ENCODE data around the gene CCDC97.
A peak's percentile ranks its signal among the peaks of the same experiment; 100 is the strongest.

CCDC97 gene

GRCh38 chr19:41310033-41310831 lies at the start of gene CCDC97 (continued):
- TF ChIP-seq, protein P1, sequence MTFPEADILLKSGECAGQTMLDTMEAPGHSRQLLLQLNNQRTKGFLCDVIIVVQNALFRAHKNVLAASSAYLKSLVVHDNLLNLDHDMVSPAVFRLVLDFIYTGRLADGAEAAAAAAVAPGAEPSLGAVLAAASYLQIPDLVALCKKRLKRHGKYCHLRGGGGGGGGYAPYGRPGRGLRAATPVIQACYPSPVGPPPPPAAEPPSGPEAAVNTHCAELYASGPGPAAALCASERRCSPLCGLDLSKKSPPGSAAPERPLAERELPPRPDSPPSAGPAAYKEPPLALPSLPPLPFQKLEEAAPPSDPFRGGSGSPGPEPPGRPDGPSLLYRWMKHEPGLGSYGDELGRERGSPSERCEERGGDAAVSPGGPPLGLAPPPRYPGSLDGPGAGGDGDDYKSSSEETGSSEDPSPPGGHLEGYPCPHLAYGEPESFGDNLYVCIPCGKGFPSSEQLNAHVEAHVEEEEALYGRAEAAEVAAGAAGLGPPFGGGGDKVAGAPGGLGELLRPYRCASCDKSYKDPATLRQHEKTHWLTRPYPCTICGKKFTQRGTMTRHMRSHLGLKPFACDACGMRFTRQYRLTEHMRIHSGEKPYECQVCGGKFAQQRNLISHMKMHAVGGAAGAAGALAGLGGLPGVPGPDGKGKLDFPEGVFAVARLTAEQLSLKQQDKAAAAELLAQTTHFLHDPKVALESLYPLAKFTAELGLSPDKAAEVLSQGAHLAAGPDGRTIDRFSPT (tag by site-specific recombination; IDR thresholded peaks at IDR 0.05) = peak; percentile 51; the same call in 1 of the 2 replicates
- TF ChIP-seq HOXD13 (CRISPR knock-in tag; IDR thresholded peaks at IDR 0.05; ENCODE audit: borderline replicate concordance) = peak; percentile 13; the same call in 1 of the 2 replicates
- no peak for TF ChIP-seq ZNF658 (tag by site-specific recombination; IDR thresholded peaks at IDR 0.05)
- peak; percentile 72 for TF ChIP-seq WT1 (tag by site-specific recombination; IDR thresholded peaks at IDR 0.05)
- no peak for TF ChIP-seq ZNF621 (tag by site-specific recombination; IDR thresholded peaks at IDR 0.05)
- TF ChIP-seq ZNF791 (tag by site-specific recombination; IDR thresholded peaks at IDR 0.05) = peak; percentile 68; the same call in 1 of the 2 replicates
- no peak for TF ChIP-seq ZNF560 (tag by site-specific recombination; IDR thresholded peaks at IDR 0.05; ENCODE audit: borderline replicate concordance)
- no peak for TF ChIP-seq ZNF571 (tag by site-specific recombination; IDR thresholded peaks at IDR 0.05)
- TF ChIP-seq ZNF555 (tag by site-specific recombination; conservative IDR thresholded peaks at IDR 0.05) = no peak
- TF ChIP-seq ZNF394 (tag by site-specific recombination; IDR thresholded peaks at IDR 0.05; ENCODE audit: borderline replicate concordance) = peak; percentile 91
- TF ChIP-seq ZNF19 (tag by site-specific recombination; IDR thresholded peaks at IDR 0.05; ENCODE audit: low read depth) = no peak
- TF ChIP-seq SCRT2 (tag by site-specific recombination; IDR thresholded peaks at IDR 0.05) = peak; percentile 72
- TF ChIP-seq MEIS1 (CRISPR knock-in tag; IDR thresholded peaks at IDR 0.05; ENCODE audit: borderline replicate concordance) = no peak
- TF ChIP-seq ZNF114 (tag by site-specific recombination; IDR thresholded peaks at IDR 0.05) = no peak
- TF ChIP-seq, protein P2, sequence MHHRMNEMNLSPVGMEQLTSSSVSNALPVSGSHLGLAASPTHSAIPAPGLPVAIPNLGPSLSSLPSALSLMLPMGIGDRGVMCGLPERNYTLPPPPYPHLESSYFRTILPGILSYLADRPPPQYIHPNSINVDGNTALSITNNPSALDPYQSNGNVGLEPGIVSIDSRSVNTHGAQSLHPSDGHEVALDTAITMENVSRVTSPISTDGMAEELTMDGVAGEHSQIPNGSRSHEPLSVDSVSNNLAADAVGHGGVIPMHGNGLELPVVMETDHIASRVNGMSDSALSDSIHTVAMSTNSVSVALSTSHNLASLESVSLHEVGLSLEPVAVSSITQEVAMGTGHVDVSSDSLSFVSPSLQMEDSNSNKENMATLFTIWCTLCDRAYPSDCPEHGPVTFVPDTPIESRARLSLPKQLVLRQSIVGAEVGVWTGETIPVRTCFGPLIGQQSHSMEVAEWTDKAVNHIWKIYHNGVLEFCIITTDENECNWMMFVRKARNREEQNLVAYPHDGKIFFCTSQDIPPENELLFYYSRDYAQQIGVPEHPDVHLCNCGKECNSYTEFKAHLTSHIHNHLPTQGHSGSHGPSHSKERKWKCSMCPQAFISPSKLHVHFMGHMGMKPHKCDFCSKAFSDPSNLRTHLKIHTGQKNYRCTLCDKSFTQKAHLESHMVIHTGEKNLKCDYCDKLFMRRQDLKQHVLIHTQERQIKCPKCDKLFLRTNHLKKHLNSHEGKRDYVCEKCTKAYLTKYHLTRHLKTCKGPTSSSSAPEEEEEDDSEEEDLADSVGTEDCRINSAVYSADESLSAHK (tag by site-specific recombination; IDR thresholded peaks at IDR 0.05) = peak; percentile 83
- peak; percentile 99 for TF ChIP-seq ZXDB (tag by site-specific recombination; IDR thresholded peaks at IDR 0.05)
- TF ChIP-seq ZNF561 (tag by site-specific recombination; IDR thresholded peaks at IDR 0.05; ENCODE audit: borderline replicate concordance) = peak; percentile 100
- 0 out of 2 replicates have a peak, but pooled peaks have one; percentile 31 for TF ChIP-seq RBAK (tag by site-specific recombination; IDR thresholded peaks at IDR 0.05)
- TF ChIP-seq ZBTB48 (tag by site-specific recombination; IDR thresholded peaks at IDR 0.05) = peak; percentile 97
- TF ChIP-seq, protein P3, sequence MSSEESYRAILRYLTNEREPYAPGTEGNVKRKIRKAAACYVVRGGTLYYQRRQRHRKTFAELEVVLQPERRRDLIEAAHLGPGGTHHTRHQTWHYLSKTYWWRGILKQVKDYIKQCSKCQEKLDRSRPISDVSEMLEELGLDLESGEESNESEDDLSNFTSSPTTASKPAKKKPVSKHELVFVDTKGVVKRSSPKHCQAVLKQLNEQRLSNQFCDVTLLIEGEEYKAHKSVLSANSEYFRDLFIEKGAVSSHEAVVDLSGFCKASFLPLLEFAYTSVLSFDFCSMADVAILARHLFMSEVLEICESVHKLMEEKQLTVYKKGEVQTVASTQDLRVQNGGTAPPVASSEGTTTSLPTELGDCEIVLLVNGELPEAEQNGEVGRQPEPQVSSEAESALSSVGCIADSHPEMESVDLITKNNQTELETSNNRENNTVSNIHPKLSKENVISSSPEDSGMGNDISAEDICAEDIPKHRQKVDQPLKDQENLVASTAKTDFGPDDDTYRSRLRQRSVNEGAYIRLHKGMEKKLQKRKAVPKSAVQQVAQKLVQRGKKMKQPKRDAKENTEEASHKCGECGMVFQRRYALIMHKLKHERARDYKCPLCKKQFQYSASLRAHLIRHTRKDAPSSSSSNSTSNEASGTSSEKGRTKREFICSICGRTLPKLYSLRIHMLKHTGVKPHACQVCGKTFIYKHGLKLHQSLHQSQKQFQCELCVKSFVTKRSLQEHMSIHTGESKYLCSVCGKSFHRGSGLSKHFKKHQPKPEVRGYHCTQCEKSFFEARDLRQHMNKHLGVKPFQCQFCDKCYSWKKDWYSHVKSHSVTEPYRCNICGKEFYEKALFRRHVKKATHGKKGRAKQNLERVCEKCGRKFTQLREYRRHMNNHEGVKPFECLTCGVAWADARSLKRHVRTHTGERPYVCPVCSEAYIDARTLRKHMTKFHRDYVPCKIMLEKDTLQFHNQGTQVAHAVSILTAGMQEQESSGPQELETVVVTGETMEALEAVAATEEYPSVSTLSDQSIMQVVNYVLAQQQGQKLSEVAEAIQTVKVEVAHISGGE (tag by site-specific recombination; conservative IDR thresholded peaks at IDR 0.05; ENCODE audit: low read depth) = peak; percentile 100
- TF ChIP-seq YY1 (tag by site-specific recombination; IDR thresholded peaks at IDR 0.05) = peak; percentile 85
- TF ChIP-seq, protein P4, sequence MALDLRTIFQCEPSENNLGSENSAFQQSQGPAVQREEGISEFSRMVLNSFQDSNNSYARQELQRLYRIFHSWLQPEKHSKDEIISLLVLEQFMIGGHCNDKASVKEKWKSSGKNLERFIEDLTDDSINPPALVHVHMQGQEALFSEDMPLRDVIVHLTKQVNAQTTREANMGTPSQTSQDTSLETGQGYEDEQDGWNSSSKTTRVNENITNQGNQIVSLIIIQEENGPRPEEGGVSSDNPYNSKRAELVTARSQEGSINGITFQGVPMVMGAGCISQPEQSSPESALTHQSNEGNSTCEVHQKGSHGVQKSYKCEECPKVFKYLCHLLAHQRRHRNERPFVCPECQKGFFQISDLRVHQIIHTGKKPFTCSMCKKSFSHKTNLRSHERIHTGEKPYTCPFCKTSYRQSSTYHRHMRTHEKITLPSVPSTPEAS (tag by site-specific recombination; IDR thresholded peaks at IDR 0.05) = peak; percentile 80
- TF ChIP-seq TCF7L2 (IDR thresholded peaks at IDR 0.05; ENCODE audit: borderline replicate concordance, low read depth, low read length) = no peak
- TF ChIP-seq ZNF169 (tag by site-specific recombination; IDR thresholded peaks at IDR 0.05) = peak; percentile 54; the same call in 1 of the 2 replicates
- no peak for TF ChIP-seq ZNF354C (tag by site-specific recombination; IDR thresholded peaks at IDR 0.05; ENCODE audit: borderline replicate concordance, low read depth)
- TF ChIP-seq FEZF1 (tag by site-specific recombination; IDR thresholded peaks at IDR 0.05) = peak; percentile 63; the same call in 1 of the 2 replicates
- no peak for TF ChIP-seq ZNF248 (tag by site-specific recombination; IDR thresholded peaks at IDR 0.05)
- TF ChIP-seq ZNF416 (tag by site-specific recombination; IDR thresholded peaks at IDR 0.05) = 0 out of 2 replicates have a peak, but pooled peaks have one; percentile 50
- TF ChIP-seq, protein P5, sequence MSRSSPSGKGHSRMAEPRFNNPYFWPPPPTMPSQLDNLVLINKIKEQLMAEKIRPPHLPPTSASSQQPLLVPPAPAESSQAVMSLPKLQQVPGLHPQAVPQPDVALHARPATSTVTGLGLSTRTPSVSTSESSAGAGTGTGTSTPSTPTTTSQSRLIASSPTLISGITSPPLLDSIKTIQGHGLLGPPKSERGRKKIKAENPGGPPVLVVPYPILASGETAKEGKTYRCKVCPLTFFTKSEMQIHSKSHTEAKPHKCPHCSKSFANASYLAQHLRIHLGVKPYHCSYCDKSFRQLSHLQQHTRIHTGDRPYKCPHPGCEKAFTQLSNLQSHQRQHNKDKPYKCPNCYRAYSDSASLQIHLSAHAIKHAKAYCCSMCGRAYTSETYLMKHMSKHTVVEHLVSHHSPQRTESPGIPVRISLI (tag by site-specific recombination; IDR thresholded peaks at IDR 0.05) = peak; percentile 83
- TF ChIP-seq ZNF747 (tag by site-specific recombination; IDR thresholded peaks at IDR 0.05) = no peak
